Fibroblast of skin of left biceps (primary cell): ENCODE results near the gene TMPRSS4.

Experiments
- DNase-seq, 2 experiments: peaks; one replicate each; pipeline ENCODE4 v3.0.0-alpha.2; 2013; ENCODE audit warnings: low read depth in 2 of 2

TMPRSS4 gene

DNA sequence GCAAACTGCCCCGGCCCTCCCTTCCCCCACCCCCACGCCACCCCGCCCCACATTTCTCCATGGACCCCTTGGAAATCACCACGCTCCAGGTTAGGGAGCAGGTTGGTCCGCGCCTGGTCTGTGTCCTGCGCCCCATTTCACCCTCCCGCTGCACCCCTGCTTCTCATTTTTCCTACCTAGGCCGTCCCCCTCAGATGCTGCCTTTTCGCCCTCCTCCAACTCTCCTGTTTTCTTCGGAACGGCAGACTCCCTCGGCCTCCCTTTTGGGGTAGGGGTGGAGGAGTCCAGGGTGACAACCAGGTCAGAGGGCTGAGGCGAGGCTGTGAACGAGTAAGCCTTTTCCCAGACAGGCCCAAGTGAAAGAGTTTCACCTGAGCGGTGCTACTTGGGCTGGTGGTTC lies 76.6 kb downstream of the TMPRSS4 start:
- DNase-seq, result no peak

GRCh38 chr11:118153976-118154375 lies 77.1 kb downstream of the TMPRSS4 start:
- DNase-seq, result no peak

DNA sequence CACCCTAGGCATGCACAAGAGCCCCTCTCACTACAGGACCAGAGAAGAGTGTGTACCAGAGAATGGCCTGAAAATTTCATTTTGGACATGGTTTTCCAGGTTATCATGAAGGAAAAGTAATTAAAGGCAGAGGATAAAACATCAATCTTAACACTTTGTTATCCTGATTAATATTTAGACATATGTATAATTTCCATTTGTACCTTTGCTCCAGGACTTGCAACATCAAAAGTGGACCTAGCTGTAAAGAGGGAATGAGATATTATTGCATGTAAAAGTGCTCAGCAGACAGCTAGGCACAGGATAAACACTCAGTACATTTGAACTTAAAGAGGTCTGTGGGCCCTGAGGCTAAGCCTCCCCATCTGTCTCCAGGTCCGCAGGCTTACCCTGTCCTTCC lies 77.8 kb downstream of the TMPRSS4 start:
- no peak for DNase-seq

DNA sequence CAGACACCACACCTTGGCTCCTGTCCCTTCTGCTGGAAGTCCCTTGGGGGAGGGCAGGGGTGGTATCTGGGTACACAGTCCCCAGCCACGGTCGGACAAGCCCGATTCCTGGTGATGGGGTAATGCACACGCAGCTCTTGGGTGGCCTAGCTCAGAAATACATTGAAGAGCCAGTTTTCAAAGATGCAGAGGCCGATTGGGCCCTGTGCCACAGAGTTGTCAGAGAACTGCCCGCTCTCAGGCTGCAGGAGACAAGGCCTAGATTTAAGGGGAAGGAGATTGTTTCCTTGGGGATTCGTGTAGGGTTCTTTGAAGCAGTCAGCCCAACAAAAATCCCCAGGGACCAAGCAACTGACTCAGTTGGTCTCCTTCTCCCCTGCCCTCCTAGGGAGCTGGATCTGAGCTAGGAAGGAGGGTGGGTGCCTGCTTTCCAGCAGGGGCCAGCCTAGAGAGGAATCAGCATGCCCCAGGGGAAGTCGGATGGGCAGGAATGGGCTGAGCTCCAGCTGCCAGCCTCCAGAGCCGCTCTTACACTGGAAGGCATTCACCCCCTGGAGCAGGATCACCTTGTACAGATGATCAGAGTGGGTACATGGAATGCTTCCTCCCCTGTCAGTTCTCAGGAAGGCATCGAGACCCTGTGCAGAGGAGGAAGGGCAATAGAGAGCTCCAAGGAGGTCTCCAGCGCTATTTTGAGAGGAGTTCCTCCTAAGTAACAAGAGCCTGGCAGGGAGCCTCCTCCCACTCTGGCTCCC lies 79.1 kb downstream of the TMPRSS4 start:
- no peak for DNase-seq

DNA sequence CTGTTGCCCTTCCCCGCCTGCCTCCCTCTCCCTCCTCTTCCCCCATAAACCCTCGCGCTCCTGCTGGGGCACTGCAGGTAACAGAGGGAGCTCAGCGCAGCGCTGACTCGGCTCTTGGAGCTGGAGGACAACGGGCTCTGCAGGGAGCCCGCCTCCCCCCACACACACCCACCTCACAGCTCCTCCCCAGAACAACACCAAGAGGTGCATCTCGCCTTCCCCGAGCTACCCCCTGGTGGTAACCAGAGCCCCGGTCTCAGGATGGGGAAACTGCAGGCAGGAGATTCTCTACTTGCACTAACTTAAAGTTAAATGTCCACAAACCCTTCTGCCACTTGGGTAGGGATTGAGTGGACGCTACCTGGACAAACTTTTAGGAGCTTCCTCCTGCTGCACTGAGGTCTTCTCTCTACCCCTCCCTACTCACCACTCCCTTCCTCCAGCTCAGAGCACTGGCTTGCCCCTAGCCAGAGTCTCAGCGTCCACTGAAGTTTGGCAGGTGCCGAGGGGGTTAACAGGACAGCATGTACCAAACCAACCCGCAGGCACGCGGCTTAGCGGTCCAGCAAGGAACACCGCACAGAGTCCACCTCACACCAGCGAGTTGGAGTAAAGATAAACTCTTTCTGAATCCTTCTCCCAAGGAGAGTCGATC lies 79.8 kb downstream of the TMPRSS4 start:
- DNase-seq, result no peak

DNA sequence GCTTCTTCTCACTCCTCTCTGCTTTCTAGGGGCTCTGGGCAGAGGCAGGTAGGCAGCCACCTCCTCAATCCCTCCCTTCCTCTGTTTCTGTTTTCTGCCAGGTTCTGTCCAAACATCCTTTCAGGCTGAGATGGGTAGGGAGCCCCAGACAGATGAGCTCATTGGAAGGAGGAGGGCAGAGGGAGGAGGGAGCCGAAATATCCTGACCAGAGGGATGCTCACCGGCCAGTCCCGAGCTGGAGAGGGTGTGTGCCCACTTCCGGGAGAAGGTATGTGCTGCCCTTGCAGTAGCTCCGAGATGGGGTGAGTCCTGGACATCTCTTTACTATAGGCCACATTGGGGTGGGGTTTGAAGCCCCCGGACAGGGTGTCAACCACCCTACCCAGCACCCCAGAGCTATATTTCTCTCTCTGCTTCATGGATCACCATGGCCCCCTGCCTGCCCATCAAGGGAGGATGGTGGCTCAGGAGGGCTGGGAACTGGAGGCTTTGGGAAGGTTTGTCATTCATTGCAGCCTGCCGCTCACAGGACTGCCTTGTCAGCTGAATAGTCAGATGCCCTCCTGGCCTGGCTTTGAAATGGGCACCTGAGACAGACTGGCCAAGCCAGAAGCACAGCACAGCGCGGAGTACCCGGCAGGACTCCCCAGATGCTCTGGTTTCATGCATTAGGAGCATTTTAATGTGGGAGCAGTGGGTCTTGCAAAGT lies 80.5 kb downstream of the TMPRSS4 start:
- no peak for DNase-seq

DNA sequence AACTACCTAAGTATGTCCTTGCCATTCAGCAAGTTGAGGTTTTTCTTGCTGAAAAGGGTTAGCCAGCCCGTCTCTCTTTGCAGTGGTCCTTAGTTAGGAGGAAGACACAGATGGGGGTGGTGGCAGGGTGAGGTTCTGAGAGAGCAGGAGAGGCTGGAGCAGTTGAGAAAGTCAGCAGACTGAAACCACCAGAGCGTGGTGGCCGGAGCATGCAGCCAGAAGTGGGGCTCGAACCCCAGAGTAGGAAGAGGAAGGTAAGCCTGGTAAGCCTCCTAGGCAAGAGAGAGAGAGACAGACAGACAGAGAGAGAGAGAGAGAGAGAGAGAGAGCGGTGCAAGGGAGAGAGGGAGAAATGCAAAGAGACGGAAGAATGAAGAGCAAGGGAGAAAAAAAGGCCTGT lies 84.9 kb downstream of the TMPRSS4 start:
- no peak for DNase-seq

DNA sequence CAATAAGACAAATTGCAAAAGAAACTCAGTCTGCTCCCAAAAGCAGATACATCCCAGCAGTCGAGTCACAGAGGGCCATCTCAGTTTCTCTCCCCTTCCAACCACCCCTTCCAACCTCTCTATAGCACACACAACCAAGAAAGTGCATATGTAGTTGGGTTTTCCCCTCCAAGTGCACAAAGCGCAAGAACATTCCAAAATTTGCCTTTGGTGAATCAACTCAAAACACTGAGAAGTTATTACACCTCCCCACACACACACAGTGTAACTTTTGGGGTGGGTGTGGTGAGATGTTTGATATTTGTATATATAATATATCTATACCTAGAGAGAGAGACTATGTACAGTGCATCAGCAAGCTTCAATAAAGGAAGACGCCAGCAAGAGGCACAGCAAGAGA lies 86.0 kb downstream of the TMPRSS4 start:
- no peak for DNase-seq

DNA sequence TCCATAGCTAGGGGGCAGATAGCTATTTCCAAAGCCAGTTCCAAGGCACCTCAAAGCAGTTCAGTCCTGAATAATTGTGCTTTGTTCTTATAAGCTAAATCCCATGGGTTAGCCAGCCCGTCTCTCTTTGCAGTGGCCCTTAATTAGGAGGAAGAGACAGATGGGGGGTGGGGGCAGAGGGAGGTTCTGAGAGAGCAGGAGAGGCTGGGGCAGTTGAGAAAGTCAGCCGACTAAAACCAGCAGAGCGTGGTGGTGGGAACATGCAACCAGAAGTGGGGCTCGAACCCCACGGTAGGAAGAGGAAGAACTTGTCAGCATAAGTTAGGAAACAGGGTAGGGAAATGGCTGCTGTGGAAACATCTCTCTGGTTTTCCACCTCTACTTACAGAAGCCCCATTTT lies 86.6 kb downstream of the TMPRSS4 start:
- no peak for DNase-seq

DNA sequence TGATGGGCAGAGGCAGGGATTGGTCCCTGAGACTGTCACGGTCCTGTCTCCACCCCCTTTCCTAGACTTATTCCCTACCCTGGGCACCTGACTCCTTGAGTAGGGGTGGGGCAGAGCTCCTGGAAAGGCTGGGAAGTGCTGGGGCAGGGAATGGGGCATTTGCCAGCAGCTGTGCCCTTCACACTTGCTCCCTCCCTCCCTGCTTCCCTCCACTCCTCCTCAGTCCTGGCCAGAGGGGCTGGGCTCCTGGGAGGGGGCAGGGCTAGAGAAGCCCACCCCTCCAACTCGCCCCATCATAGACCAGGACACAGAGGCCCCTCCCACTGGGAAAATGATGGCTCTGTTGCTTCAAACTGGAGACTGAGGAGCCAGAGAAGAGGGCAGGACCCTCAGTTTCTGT lies 88.0 kb downstream of the TMPRSS4 start:
- no peak for DNase-seq

DNA sequence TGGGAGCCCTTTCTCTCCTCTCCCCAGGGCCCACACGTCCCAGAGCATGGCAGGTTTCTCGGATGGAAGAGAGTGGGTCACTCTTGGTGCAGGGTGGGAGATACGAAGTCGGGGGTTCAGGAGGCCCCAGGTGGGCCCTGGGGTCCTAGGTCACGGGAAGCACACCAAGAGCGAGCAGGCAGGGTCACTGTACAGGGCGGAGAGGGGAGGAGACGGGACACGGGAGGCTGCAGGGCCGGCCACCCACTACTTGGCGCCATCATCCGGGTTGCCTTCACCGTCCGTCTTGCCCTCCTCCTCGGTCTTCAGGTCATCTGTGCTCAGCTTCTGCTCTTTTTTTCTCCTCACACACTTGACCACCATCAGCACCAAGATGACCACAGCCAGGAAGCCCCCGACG lies 89.8 kb downstream of the TMPRSS4 start:
- DNase-seq, result no peak

DNA sequence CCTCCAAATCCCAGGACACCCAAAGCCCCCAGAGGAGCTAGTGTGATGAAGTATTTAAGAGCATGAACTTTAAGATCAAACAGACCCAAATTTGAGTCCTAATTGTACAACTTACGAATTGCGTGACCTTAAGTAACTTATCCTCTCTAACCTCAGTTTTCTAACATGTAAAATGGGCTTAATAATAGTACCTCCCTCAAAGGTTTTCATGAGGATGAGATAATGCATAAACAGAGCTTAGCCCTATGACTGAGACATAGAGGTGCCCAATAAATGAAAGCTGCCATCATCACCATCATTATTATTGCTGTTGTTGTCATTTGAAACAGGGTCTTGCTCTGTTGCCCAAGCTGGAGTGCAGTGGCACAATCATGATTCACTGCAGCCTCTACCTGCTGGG lies 90.4 kb downstream of the TMPRSS4 start:
- DNase-seq, result no peak

DNA sequence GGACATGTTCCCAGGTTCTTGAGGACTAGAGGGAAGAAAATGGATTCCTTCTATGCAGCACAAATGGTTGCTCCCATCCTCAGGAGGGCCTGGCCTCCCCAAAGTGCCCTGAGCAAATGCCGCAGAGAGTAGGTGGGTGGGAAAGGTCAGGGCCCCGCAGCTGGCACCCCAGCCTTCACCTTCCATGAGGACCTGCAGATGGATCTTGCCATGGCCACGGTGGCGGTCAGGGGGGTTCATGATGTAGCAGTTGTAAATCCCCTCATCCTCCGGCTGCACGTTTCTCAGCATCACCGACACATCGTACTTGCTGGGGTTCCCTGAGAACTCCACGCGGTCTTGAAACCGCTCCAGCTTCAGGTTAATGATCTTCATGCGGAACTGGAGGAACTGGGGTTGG lies 91.0 kb downstream of the TMPRSS4 start:
- DNase-seq, result no peak

DNA sequence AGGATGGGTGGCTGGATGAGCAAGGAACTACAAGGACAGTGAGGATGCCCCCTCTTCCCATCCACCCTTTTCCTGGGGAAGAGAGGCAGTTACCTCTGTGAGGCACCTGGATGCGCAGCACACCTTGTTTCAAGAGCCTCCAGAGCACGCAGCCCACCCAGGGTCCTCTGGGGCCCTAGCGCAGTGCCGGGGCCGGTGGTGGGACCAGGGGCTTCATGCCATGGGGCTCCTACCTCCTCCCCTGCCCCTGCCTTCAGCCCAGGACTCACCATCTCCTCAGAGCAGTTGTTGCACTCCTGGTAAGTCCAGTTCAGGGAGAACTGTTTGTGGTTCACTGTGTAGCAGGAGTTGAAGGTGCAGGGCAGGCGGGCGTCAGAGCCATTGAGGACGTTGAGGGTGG lies 91.4 kb downstream of the TMPRSS4 start:
- no peak for DNase-seq

DNA sequence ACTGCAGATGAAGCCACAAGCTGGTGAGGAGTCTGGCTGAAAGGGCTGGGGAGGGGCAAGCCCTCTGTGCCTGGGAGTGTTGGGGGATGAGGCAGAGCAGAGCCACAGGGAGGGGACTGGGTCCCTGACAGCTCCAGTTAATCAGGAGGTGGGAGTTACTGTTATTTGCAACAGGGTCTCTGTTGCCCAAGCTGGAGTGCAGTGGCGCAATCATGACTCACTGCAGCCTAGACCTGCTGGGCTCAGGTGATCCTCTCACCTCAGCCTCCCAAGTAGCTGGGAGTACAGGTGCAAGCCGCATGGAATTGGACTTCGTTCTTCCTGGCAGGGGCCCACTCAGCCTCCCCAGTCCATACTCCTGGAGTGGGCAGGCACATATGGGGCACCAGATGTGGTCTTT lies 91.9 kb downstream of the TMPRSS4 start:
- no peak for DNase-seq

DNA sequence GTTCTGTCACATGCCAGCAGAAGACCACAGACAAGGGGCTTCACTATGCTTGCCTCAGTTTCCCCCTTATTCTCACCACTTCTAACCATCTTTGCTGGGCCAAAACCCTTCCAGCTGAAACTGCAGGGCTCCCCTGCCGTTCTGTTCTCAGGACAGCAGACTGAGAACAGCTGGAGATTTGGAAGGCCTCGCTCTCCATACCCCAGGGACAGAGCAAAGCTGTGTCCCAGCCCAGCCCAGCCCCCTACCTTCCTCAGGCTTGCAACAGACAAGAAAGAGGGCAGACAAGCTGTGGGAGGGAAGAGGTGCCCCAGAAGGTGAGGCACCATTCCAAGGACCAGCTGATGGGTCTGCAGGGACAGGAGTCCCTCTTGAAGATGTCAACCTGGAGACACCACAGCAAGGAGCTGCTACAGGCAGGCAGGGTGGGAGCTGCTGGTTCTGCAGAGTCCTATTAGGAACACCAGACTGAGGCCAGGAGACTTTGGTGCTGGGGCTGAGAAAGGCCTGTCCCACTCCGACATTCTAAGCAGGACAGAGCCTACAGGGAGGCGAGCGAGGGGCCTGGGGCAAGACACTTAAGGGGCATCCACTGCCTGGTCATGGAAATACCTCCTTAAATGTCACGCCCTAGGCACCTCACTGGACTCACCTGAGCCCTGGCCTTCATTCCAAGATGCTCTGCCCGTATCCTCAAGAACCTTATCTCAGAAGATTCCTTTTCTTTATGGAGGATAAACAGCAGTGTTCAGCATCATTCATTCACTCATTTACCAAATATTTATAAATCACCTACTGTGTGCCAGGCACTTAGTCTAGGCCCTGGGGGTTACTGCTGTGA lies 92.6 kb downstream of the TMPRSS4 start:
- DNase-seq, result no peak

DNA sequence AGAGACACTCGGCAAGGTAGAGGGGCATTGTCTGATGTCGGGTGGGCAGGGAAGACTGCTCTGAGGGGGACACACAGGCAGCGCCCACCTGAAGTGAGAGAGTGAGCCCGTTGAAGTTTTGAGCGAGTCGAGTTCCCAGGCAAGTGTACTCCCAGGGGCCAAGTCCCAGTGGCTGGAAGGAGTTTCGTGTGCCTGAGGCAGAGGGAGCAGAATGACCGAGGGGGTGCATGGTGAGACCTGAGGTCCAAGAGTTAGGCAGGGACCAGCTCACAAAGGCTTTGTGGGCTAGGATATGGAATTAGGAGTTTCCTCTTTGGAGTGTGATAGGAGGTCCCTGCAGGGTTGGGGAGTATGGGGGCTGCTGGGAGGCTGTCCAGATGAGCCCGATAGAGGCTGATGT lies 93.4 kb downstream of the TMPRSS4 start:
- no peak for DNase-seq

DNA sequence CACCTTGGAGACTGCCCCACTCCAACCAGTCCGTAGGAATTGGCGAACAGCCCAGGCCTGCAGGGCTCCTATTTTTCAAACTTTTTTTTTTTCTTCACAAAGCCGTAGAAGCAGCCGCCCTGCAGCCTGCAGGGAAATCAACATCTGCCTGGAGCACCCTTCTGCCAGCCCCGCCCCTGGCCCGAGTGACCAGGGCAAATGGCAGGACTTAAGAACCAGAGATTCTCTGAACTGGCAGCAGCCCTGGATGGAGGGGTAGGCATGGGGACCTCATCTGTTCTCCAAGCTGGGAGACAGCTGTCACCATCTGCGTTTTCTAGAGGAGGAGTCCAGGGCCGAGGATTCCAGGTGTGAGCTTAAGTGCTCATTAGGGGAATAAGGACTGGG lies 94.0 kb downstream of the TMPRSS4 start:
- no peak for DNase-seq
